ENCODE results near the gene GYS2.

Gene GYS2

GRCh38 chr12:21559855-21560569 is 44.6 kb downstream of the GYS2 start:
- H3K9me3 ChIP-seq (ENCODE audit: control insufficient read depth, low read length), result no peaks in the 10 kb centered on the region
- no peaks in the 10 kb centered on the region for H3K4me1 ChIP-seq (ENCODE audit: control insufficient read depth, insufficient read depth, low read length, poor library complexity, severe bottlenecking)
- no peak for DNase-seq
- no peaks in the 10 kb centered on the region for H3K27me3 ChIP-seq (replicated peaks; ENCODE audit: control insufficient read depth, insufficient read depth, low read length, poor library complexity, severe bottlenecking)
- H3K36me3 ChIP-seq (ENCODE audit: control insufficient read depth, insufficient read depth, low read length), result no peaks in the 10 kb centered on the region
- H3K4me3 ChIP-seq (ENCODE audit: insufficient read depth, low read depth, low read length, poor library complexity, severe bottlenecking), result no peak overlapping the region
- no peak overlapping the region for H3K27ac ChIP-seq (ENCODE audit: insufficient read depth, low read length, poor library complexity, severe bottlenecking)

- Histone ChIP-seq H3K4me3 (ENCODE audit: insufficient read depth, low read depth, low read length, poor library complexity, severe bottlenecking) (no peak overlapping the region), H3K4me1 (ENCODE audit: control insufficient read depth, insufficient read depth, low read length, poor library complexity, severe bottlenecking) (no peaks in the 10 kb centered on the region), H3K9me3 (ENCODE audit: control insufficient read depth, low read length) (no peaks in the 10 kb centered on the region), H3K36me3 (ENCODE audit: control insufficient read depth, insufficient read depth, low read length) (no peaks in the 10 kb centered on the region), H3K27me3 (replicated peaks; ENCODE audit: control insufficient read depth, insufficient read depth, low read length, poor library complexity, severe bottlenecking) (no peaks in the 10 kb centered on the region), H3K27ac (ENCODE audit: insufficient read depth, low read length, poor library complexity, severe bottlenecking) (no peak overlapping the region)
- no peak for DNase-seq
Measured at GRCh38 chr12:21558100-21558679, 46.5 kb downstream of the GYS2 start.

GRCh38 chr12:21553329-21553675 is 51.3 kb downstream of the GYS2 start:
- no peak for DNase-seq
- no peak overlapping the region for H3K27ac ChIP-seq (ENCODE audit: insufficient read depth, low read length, poor library complexity, severe bottlenecking)
- no peaks in the 10 kb centered on the region for H3K36me3 ChIP-seq (ENCODE audit: control insufficient read depth, insufficient read depth, low read length)
- no peaks in the 10 kb centered on the region for H3K27me3 ChIP-seq (replicated peaks; ENCODE audit: control insufficient read depth, insufficient read depth, low read length, poor library complexity, severe bottlenecking)
- H3K4me1 ChIP-seq (ENCODE audit: control insufficient read depth, insufficient read depth, low read length, poor library complexity, severe bottlenecking), result no peaks in the 10 kb centered on the region
- no peaks in the 10 kb centered on the region for H3K9me3 ChIP-seq (ENCODE audit: control insufficient read depth, low read length)
- no peak overlapping the region for H3K4me3 ChIP-seq (ENCODE audit: insufficient read depth, low read depth, low read length, poor library complexity, severe bottlenecking)

GRCh38 chr12:21552635-21553328 is 51.9 kb downstream of the GYS2 start:
- H3K4me3 ChIP-seq (ENCODE audit: insufficient read depth, low read depth, low read length, poor library complexity, severe bottlenecking), result no peak overlapping the region
- no peak for DNase-seq
- H3K4me1 ChIP-seq (ENCODE audit: control insufficient read depth, insufficient read depth, low read length, poor library complexity, severe bottlenecking), result no peaks in the 10 kb centered on the region
- no peaks in the 10 kb centered on the region for H3K27me3 ChIP-seq (replicated peaks; ENCODE audit: control insufficient read depth, insufficient read depth, low read length, poor library complexity, severe bottlenecking)
- H3K36me3 ChIP-seq (ENCODE audit: control insufficient read depth, insufficient read depth, low read length), result no peaks in the 10 kb centered on the region
- no peaks in the 10 kb centered on the region for H3K9me3 ChIP-seq (ENCODE audit: control insufficient read depth, low read length)
- H3K27ac ChIP-seq (ENCODE audit: insufficient read depth, low read length, poor library complexity, severe bottlenecking), result no peak overlapping the region

- no peaks in the 10 kb centered on the region for H3K9me3 ChIP-seq (ENCODE audit: control insufficient read depth, low read length)
- no peak overlapping the region for H3K27ac ChIP-seq (ENCODE audit: insufficient read depth, low read length, poor library complexity, severe bottlenecking)
- DNase-seq, result no peak
- no peaks in the 10 kb centered on the region for H3K36me3 ChIP-seq (ENCODE audit: control insufficient read depth, insufficient read depth, low read length)
- H3K27me3 ChIP-seq (replicated peaks; ENCODE audit: control insufficient read depth, insufficient read depth, low read length, poor library complexity, severe bottlenecking), result no peaks in the 10 kb centered on the region
- no peak overlapping the region for H3K4me3 ChIP-seq (ENCODE audit: insufficient read depth, low read depth, low read length, poor library complexity, severe bottlenecking)
- H3K4me1 ChIP-seq (ENCODE audit: control insufficient read depth, insufficient read depth, low read length, poor library complexity, severe bottlenecking), result no peaks in the 10 kb centered on the region
Measured at GRCh38 chr12:21551841-21552465, 52.7 kb downstream of the GYS2 start.

GRCh38 chr12:21547437-21547836 is 57.2 kb downstream of the GYS2 start:
- no peak for DNase-seq
- Histone ChIP-seq H3K9me3 (ENCODE audit: control insufficient read depth, low read length) (no peaks in the 10 kb centered on the region), H3K4me1 (ENCODE audit: control insufficient read depth, insufficient read depth, low read length, poor library complexity, severe bottlenecking) (no peaks in the 10 kb centered on the region), H3K27ac (ENCODE audit: insufficient read depth, low read length, poor library complexity, severe bottlenecking) (no peak overlapping the region), H3K4me3 (ENCODE audit: insufficient read depth, low read depth, low read length, poor library complexity, severe bottlenecking) (no peak overlapping the region), H3K27me3 (replicated peaks; ENCODE audit: control insufficient read depth, insufficient read depth, low read length, poor library complexity, severe bottlenecking) (no peaks in the 10 kb centered on the region), H3K36me3 (ENCODE audit: control insufficient read depth, insufficient read depth, low read length) (no peaks in the 10 kb centered on the region)

GRCh38 chr12:21546716-21547115 is 57.9 kb downstream of the GYS2 start:
- Histone ChIP-seq H3K27ac (ENCODE audit: insufficient read depth, low read length, poor library complexity, severe bottlenecking) (no peak overlapping the region), H3K4me3 (ENCODE audit: insufficient read depth, low read depth, low read length, poor library complexity, severe bottlenecking) (no peak overlapping the region), H3K9me3 (ENCODE audit: control insufficient read depth, low read length) (no peaks in the 10 kb centered on the region), H3K4me1 (ENCODE audit: control insufficient read depth, insufficient read depth, low read length, poor library complexity, severe bottlenecking) (no peaks in the 10 kb centered on the region), H3K36me3 (ENCODE audit: control insufficient read depth, insufficient read depth, low read length) (no peaks in the 10 kb centered on the region), H3K27me3 (replicated peaks; ENCODE audit: control insufficient read depth, insufficient read depth, low read length, poor library complexity, severe bottlenecking) (no peaks in the 10 kb centered on the region)
- no peak for DNase-seq

- DNase-seq, result no peak
- H3K4me3 ChIP-seq (ENCODE audit: insufficient read depth, low read depth, low read length, poor library complexity, severe bottlenecking), result no peak overlapping the region
- no peak overlapping the region for H3K27ac ChIP-seq (ENCODE audit: insufficient read depth, low read length, poor library complexity, severe bottlenecking)
- no peaks in the 10 kb centered on the region for H3K27me3 ChIP-seq (replicated peaks; ENCODE audit: control insufficient read depth, insufficient read depth, low read length, poor library complexity, severe bottlenecking)
- no peaks in the 10 kb centered on the region for H3K4me1 ChIP-seq (ENCODE audit: control insufficient read depth, insufficient read depth, low read length, poor library complexity, severe bottlenecking)
- no peaks in the 10 kb centered on the region for H3K36me3 ChIP-seq (ENCODE audit: control insufficient read depth, insufficient read depth, low read length)
- no peaks in the 10 kb centered on the region for H3K9me3 ChIP-seq (ENCODE audit: control insufficient read depth, low read length)
Measured at GRCh38 chr12:21545557-21545956, 59.1 kb downstream of the GYS2 start.

GRCh38 chr12:21543151-21543550 is 61.5 kb downstream of the GYS2 start:
- H3K27me3 ChIP-seq (replicated peaks; ENCODE audit: control insufficient read depth, insufficient read depth, low read length, poor library complexity, severe bottlenecking), result no peaks in the 10 kb centered on the region
- no peaks in the 10 kb centered on the region for H3K36me3 ChIP-seq (ENCODE audit: control insufficient read depth, insufficient read depth, low read length)
- no peak overlapping the region for H3K4me3 ChIP-seq (ENCODE audit: insufficient read depth, low read depth, low read length, poor library complexity, severe bottlenecking)

GRCh38 chr12:21542403-21542802 is 62.2 kb downstream of the GYS2 start:
- Histone ChIP-seq H3K27ac (ENCODE audit: insufficient read depth, low read length, poor library complexity, severe bottlenecking) (no peak overlapping the region), H3K27me3 (replicated peaks; ENCODE audit: control insufficient read depth, insufficient read depth, low read length, poor library complexity, severe bottlenecking) (no peaks in the 10 kb centered on the region), H3K4me3 (ENCODE audit: insufficient read depth, low read depth, low read length, poor library complexity, severe bottlenecking) (no peak overlapping the region), H3K9me3 (ENCODE audit: control insufficient read depth, low read length) (no peaks in the 10 kb centered on the region), H3K4me1 (ENCODE audit: control insufficient read depth, insufficient read depth, low read length, poor library complexity, severe bottlenecking) (no peaks in the 10 kb centered on the region), H3K36me3 (ENCODE audit: control insufficient read depth, insufficient read depth, low read length) (no peaks in the 10 kb centered on the region)
- no peak for DNase-seq

More at GRCh38 chr12:21543151-21543550, 61.5 kb downstream of the GYS2 start:
- H3K9me3 ChIP-seq (ENCODE audit: control insufficient read depth, low read length), result no peaks in the 10 kb centered on the region
- H3K27ac ChIP-seq (ENCODE audit: insufficient read depth, low read length, poor library complexity, severe bottlenecking), result no peak overlapping the region
- H3K4me1 ChIP-seq (ENCODE audit: control insufficient read depth, insufficient read depth, low read length, poor library complexity, severe bottlenecking), result no peaks in the 10 kb centered on the region
- no peak for DNase-seq

Data from effector memory CD4-positive, alpha-beta T cell (primary cell).